NCI-H526 treated with DMSO at 0.1 percent for 48 hours (cell line): Measurements from ENCODE around the gene CFAP92.

Source experiments
- DNase-seq: peaks from one replicate; lab custom pipeline; 2025; lab: John Stamatoyannopoulos, UW

CFAP92 gene, protein sequence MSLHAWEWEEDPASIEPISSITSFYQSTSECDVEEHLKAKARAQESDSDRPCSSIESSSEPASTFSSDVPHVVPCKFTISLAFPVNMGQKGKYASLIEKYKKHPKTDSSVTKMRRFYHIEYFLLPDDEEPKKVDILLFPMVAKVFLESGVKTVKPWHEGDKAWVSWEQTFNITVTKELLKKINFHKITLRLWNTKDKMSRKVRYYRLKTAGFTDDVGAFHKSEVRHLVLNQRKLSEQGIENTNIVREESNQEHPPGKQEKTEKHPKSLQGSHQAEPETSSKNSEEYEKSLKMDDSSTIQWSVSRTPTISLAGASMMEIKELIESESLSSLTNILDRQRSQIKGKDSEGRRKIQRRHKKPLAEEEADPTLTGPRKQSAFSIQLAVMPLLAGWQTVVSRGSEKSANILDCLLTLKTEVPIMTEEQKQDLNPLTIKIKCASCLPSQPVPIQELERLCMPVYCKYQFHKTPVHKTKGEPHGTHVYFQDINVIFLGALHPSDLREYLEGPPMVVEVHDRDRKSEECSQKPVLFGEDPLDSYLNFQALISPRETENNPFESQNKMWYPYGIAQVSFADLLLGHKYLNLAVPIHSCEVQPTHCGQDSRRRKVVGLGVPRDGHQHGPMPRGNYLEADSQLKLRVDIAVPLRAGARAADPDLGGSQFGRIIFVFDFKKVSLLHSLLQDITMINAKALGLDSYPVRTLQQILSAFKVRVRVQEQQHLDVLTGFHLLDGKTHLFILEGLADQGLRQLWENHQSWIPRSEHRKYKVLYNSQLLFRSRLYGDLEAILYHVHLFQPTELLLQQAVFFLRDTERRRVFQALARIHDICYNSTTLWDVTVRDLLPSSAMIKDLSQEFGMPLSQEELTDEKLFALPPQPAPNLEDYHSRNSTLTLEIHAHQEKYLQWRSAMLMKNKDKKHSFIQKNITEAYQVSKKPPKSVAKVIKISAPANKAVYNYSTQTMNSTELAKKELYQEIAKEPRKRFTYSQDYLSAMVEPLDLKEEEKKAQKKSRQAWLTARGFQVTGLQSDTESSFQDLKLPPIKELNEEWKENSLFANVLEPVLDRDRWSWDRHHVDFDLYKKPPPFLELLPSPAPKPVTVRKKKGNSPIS

DNA sequence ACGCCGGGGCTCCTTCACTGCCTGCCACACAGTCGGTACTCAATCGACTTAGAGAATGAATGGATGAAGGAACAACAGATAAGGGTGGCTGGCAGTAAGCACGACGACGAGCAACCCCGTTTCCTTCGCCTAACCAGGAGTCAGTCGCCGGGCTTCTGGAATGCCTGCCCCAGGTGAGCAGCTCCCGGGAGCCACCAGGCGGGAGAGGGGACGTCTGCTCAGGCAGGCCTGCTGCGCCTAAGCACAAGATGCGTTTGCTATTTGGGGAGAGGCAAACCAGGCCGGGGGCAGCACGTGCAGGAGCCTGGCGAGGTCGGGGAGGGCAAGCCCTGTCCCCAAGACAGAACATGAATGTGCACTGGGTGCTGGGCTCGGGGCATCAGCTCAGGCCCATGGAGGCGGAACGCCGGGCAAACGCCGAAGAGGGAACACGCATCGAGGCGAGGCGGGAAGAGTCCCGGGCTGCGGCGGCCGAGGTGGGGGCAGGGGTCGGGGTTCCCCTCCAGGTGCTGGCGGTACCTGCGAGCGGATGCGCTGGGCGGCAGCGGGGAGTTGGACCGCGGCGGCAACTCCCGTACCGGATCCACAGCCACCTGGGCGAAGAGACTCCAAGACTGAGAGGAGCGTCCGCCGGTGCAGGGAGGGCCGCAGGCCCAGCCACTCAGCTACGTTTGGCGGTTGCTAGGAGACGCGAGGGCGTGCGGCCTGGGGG lies at the start of gene CFAP92:
Gene CFAP92, minus strand, starts transcription at position 616 of the 712 bp plus-strand sequence. CDS start 772 bp downstream, outside the sequence.
- peak; percentile 82 for DNase-seq

DNA sequence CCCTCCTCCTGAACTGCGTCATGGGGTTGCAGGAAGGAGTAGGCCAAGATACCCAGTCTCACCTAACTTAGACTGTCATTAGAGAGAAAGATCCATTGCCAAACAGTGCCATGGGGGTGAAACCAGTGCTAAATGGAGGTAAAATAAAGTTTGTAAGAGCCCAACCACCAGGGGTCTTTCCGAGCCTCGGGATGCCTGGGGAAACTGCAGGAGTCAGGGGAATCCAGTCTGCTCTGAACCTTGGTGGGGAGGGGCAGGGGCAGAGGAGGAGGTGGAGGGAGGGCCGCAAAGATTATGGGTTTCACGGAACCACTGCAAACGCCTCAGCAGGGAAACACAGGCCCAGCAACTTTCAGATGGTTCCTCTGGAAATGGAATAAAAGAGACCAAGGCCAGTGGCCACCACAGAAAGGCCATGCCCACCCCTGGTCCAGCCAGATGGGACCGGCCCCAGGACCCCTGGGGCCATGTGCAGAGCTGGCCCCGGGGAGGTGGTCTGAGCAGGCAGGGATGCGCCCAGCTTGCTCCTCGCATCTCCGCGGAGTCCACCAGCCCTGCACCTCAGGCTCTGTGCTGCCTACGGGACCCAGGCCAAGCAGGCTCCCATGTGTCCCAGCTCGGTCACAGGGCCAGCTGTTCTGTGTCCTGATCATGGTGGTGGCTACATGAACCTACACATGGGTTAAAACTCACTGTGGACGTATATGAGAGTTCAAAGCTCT lies 46.9 kb upstream of the CFAP92 start:
- no peak for DNase-seq

DNA sequence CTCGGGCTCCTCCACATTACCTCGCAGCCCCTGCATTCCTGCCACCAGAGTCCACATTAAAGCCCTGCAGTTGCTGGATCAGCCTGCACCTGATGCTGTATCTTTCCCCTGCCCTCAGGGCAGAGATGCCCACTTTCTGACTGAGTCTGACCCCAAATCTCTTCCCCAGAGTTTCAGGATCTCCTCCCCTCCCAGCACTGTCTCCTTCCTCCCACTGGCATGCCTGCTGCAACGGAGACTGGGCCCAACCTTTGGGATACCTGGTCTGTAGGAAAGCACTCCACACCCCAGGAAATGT lies 46.1 kb upstream of the CFAP92 start:
- no peak for DNase-seq

DNA sequence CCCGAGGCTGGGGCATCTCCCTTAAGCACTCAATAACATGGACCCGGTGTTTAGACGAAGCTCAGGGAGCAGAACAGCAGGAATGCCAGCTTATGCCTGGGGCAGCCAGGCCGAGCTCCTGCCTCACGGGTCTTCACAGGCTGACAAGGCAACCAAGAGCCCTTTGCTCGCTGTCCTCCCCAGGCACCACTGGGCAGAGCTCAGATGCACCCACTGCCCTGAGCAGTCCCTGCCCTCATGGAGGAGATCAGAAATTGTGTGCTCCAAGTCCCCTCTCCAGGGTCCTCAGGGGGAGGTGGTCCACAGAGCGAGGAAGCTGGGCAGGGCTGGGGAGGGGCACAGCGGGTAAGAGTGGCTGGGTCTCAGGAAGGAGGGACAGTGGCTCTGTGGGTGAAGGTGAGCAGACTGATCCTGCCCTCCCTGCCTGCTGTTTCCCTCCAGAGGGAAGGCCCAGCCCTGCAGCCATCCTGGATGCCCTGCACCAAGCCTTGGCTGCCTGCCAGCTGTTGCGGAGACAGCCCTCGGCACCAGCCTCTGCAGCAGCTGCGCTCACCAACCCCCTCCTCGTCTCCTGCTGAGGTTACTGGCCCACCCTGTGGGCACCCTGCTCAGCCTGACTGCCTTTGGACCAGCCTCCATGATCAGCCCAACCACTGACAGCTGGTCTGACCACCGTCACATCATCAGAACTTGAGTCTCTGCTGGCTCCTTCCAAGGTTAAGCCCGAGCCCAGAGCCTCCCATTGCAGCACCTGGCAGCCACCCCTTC lies 45.6 kb upstream of the CFAP92 start:
- DNase-seq = no peak

DNA sequence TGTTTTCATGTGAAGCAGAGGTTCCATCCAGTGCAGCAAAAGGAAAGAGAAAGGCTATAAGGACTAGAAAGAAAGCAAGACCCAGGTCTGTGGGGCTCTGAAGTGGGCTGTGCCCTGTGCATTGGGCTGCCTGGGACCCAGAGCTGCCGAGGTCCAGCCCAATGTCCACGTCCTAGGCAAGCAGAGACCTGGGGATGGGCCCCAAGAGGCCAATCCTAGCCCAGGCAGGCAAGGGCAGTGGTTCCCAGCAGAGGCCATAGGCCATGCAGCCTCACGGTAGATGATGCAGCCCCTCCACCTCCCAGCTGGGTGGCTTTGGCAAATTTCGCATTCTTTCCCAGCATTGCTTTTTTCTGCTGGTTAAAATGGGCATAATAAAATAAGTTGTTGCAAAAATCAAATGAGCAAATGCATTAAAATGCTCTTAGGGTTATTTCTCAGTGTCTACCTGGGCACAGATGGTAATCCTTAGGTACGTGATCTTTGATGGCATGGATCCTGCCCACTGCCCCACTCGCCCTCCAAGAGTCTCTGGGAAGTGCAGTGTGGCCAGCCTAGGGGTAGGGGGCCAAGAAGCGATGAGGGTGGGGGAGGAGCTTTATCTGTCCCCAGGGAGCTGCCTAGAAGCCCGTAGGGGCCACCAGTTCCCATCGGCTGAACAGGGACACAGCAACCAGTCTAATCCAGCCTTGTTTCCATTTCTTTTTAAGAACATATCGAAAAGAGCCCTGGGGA lies 44.4 kb upstream of the CFAP92 start:
- no peak for DNase-seq

DNA sequence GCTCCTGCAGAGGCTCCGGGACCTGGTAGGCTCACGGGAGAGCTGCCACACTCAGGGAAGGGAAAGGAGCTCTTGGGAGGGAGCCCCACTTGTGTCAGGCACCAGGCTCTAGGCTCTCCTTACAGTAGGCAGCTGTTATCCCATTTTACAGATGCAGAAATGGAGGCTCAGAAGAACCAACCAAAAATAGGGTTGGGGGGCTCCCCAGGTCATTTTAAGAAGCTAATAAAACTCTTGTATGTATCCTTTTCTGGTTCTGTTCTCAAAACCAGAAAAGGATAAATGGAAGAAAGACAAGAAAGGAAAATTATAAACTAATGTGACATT lies 43.2 kb upstream of the CFAP92 start:
- no peak for DNase-seq

DNA sequence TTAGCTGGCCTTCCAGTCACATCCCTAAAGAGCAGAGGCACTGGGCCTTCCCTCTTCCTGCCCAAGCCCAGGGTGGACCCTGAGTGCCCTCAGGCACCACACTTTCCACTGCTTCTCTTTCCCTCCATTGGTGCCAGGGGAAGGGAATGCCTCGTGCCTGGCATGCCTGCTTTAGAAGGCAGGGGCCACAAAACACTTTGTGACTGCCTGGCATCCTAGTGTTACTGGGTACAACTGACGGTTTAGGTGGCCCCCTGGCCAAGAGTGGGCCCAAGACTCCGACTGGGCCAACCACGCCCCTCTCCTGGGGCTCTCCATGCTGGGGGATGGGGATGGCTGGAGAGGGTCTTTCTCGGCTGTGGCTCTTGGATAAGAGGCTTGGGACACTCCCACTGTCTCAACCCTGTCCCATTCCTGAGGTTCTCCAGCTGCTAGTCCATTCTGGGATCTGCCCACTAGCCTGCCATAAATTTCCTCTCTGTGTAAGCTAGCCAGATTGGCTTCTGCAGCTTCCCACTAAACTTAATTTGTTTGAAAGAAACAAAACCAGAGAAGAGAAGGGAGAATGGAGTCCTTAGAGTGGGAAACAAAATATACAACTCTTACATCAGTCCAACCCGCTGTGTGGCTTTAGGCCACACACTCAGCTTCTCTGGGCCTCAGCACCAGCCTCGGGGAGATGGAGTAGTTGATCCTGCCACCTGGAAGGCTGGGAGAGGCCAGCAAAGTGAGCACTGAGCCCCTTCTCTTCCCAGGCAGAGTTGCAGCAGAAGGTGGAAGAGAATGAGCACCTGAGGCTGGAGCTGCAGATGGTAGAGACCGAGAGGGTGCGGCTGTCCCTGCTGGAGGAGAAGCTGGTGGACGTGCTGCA lies 42.6 kb upstream of the CFAP92 start:
- no peak for DNase-seq

DNA sequence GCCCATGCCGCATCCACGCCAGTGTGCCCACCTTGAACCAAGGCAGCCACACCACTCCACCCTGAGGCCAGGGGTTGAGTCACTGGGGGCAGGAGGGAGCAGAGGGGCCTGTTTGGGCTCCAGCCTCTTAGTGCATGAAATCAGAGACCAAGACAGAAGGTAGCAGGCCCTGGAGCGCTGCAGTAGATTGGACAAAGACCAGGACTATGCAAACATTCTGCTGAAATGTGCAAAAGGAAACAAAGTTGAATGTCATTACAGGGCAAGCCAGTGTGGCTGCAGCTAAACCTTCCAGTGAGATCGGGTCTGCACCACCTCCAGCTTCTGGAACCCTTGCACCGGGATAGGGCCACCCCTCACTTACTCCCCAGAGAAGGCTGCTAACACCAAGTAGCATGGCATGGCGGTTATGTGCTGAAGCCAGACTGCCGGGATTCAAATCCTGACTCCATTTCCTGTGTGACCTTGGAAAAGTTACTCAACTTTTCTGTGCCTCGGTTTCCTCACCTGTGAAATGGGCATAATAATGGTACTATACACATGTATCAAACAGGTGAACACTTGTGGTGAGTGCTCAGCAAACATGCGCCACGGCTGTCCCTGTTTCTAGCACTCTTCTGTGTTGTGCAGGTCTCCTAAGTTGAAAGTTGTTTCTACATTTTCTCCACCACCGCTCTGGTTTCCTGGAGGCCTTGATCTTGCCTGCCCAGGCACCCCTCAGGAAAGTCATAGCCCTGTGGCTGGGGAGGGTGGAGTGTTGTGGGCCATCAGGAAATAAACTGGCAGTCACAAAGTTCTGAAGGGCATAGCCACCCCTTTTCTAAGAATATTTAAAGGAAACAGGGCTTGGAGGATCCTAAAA lies 41.7 kb upstream of the CFAP92 start:
- DNase-seq = no peak

DNA sequence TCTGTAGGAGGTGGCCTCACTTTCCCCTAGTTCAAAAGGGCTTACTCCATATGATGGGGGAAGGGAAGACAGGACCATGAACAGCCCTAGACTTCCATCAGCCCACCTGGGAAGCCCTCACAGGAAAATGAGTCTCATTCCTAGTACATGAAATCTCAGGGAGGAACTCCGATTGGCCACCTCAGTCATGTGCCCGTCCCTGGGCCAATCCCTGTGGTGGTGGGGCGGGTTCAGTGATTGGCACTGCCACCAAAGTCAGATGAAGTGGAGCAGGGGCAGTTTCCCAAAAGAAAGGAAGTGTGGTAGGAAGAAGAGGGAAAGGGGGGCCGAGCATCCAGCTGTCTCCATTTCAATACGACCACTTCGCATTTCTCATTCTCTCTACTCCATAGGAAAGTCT lies 40.8 kb upstream of the CFAP92 start:
- no peak for DNase-seq

DNA sequence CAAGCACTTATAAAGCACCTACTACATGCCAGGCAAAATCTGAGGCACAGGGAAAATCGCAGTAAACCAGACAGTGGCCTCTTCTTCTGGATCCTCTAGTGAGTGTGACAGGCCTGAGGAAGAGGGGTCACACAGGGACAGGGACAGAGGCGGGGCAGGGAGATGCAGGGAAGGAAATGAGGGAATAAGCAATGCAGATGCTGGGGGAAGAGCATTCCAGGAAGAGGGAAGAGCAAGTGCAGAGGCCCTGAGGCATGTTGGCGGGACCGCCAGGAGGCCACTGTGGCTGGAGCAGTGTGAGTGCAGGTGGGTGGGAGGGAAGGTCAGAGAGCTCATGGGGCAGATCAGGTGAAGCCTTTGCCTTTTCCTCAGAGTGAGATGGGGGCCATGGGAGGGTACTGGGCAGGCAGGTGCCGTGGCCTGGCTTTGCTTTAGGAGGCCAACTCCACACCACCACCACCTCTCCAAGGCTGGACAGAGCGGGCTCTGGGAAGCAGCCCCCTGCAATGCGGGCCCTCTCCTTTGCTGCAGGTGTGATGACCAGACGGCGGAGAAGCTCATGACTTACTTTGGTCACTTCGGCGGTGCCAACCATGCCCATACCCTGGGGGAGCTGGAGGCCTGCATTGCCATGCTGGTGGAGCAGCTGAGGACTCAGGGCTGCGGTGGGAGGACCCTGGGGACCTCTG lies 39.9 kb upstream of the CFAP92 start:
- no peak for DNase-seq

DNA sequence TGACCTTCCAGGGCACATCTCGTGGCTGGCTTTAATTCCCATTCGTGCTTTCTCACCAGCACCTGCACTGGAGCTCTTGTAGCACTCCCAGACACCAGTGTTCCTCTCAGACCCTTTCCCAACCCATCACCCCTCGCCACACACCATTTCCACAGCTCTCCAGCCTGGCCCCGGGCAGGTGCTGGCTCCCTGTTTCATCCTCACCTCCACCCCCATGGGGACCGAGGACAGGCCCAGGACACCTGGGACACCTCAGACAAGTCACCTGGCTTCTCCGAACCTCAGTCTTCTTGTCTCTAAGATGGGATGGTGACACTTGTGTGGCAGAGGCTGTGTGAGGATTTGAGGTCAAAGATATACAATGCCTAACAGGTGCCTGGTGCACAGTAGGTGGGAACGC lies 39.3 kb upstream of the CFAP92 start:
- no peak for DNase-seq

DNA sequence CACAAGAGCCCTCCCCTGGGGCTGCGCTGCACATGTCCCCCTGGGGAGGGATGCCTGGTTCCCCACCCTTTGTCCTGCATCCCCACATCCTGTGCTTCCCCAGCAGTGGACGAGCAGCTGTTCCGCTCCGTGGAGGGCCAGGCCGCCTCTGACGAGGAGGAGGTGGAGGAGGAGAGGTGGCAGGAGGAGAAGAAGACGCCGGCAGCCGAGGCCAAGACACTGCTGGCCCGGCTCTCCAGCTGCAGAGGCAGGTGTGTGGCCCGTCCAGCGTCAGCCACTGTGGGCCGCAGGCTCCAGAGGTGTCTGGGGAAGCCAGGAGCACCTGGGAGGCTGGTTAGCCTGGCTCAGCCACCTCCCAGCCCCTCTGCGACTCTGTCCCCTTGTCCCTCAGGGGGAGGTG lies 38.8 kb upstream of the CFAP92 start:
- DNase-seq = no peak

DNA sequence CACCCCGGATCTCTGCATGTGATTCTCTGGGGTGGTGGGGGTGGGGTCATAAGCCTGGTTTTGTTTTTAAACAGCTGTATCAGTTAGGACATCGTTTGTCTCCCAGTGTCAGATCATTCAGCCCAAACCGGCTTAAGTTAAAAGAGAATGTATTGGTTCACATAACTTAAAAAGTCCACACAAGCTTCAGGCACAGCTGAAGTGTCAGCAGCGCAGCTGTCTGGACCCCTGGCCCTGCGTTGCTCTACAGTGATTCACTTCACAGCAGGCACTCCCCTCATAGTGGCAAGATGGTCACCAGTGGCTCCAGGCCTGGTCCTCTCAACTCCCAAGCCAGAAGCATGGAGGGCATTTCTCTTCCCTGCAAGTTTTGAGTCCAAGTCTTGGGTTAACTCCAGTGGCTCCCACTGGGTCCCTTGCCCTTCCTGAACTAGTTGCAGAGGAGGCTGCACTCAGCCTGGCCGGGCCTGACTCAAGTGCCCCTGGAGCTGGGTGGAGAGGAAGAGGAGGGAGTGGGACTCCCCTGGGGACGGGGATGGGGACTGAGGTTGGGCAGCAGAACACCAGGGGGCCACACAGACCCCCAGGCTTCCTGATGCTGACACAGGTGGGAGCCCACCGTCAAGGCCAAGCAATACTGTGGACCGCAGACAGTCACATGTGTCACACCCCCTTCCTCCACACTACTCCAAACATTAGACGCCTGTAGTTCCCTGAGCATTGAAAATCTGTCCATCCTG lies 37.8 kb upstream of the CFAP92 start:
- no peak for DNase-seq

DNA sequence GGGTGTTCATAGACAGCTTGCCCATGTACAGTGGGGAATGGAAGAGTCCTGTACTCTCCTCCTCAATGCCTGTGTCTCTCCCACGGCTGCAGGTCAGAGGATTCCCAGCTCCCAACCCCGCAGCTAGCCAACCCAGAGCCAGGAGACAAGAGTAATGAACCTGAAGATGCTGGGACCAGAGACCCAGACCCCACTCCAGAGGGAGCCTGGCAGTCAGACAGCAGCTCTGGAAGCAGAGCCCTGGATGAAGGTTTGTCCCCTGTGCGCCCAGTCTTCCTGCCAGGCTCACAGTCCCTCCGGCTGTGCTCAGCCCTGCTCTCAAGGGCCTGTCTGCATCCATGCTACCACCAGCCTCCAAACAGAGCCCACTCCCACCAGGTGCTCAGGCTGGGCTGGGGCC lies 36.7 kb upstream of the CFAP92 start:
- DNase-seq = no peak

DNA sequence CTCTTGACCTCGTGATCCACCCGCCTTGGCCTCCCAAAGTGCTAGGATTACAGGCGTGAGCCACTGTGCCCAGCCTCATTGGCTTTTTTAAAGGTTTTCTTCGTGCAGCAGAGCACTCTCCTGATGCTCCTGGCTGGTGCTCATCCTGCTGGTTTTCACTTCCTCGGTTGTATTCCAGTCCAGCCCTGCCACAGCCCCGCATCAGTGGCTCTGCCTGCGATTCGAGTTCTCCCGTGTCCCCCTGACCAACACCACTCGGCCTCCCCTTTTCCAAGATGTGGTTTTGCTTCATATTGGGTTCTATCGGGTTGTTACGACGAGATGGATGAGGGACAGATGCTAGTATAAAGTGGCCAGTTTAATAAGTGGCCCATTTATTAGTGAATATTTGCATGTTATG lies 35.0 kb upstream of the CFAP92 start:
- no peak for DNase-seq

DNA sequence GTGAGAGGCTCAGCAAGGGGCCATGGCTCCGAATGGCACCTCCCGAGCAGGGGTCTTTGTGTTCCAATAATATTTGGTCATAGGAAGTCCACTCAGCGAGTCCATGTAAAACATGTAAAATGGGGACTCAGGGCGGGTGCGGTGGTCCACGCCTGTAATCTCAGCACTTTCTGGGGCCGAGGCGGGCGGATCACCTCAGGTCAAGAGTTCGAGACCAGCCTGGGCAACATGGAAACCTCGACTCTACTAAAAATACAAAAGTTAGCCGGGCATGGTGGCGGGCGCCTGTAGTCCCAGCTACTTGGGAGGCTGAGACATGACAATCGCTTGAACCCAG lies 33.6 kb upstream of the CFAP92 start:
- DNase-seq = no peak
